ENCODE measurements around the gene TMEM92. TPM values are rescaled to one million over a fixed set of nuclear protein-coding genes. Genes with fewer than 3 reads are reported as not detected.

The TMEM92 gene
- total RNA-seq, 2 donors from 2014 or later: 0.51 TPM; not detected in 1

DNA sequence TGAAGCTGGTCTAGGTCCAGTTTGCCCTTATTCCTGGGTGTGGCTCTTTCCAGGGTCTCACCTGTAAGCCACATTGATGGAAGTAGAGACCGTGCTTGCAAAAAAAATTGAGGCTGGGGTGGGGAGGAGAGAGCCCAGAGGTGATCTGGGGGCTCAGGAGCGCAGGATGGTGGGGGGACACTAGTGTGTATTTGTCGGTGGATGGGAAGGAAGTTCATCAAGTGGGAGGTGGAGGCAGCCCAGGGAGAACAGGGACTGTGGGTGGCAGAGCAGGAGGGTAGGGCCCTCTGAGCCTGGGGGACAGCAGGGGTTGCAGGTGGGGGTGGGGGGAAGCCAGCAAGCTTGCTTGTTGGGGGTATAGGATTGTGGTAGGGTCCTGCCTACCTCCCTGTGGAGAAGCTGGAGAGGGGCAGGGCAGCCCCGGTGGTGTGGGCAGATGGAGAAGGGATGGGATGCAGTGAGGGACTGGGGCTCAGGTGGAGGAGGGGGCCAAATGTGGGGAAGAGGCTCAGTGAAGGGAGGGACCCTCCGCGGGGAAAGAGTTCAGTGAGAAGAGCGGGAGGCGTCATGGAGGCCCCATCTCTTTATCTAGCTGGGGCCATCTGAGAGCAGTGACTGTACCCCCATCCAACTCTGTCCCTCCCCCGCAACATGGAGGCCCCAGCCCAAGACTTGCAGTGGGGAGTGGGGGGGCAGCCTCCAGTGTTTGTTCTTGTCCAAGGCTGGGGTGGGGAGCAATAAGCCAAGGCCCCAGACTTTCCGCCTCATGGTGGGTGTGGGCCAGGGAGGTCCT, 17.2 kb upstream of the TMEM92 start:
- Mint-ChIP-seq H3K4me1 (ENCODE audit: low read depth) (no peaks in the 10 kb centered on the region), H3K27me3 (ENCODE audit: low read depth) (peaks cover 12% of the 10 kb centered on the region), H3K27ac (no peak overlapping the region), H3K36me3 (ENCODE audit: insufficient read depth in 2 of 2) (no peaks in the 10 kb centered on the region), H3K9me3 (no peaks in the 10 kb centered on the region), H3K4me3 (no peak overlapping the region)
- DNase-seq (no peak), ATAC-seq (replicated peaks in 1 of 2) (no peak)

DNA sequence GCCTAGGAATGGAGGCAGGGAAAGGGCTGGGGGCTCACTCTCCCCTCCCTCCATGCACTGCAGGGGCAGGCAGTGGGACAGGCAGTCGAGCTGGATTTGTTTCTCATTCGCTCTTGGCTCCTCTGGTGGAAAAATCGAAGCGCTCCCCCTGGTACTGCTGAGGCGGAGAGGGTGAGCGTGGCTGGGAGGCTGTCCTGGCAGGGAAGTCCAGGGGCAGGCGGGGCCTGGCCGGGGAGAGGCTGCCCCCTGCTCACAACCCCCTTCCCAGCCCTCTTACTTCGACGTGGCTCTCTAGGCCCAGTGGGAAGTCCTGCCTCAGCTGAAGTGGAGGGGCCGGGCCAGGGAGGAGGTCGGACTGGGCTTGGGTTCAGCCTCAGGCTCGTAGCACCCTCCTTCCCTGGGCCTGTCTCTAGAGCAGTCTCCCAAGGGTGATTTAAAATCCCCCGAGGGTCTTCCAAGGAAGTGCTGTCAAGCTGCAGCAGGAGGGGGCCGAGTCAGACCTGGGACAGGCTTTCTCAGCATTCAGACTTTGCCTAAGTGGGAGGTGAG, 16.5 kb upstream of the TMEM92 start:
- peaks cover 12% of the 10 kb centered on the region for H3K27me3 Mint-ChIP-seq (ENCODE audit: low read depth)
- H3K9me3 Mint-ChIP-seq: no peaks in the 10 kb centered on the region
- H3K4me1 Mint-ChIP-seq (ENCODE audit: low read depth): no peaks in the 10 kb centered on the region
- ATAC-seq (replicated peaks in 1 of 2) (no peak), DNase-seq (no peak)
- H3K4me3 Mint-ChIP-seq: no peak overlapping the region
- no peaks in the 10 kb centered on the region for H3K36me3 Mint-ChIP-seq (ENCODE audit: insufficient read depth in 2 of 2)
- no peak overlapping the region for H3K27ac Mint-ChIP-seq

DNA sequence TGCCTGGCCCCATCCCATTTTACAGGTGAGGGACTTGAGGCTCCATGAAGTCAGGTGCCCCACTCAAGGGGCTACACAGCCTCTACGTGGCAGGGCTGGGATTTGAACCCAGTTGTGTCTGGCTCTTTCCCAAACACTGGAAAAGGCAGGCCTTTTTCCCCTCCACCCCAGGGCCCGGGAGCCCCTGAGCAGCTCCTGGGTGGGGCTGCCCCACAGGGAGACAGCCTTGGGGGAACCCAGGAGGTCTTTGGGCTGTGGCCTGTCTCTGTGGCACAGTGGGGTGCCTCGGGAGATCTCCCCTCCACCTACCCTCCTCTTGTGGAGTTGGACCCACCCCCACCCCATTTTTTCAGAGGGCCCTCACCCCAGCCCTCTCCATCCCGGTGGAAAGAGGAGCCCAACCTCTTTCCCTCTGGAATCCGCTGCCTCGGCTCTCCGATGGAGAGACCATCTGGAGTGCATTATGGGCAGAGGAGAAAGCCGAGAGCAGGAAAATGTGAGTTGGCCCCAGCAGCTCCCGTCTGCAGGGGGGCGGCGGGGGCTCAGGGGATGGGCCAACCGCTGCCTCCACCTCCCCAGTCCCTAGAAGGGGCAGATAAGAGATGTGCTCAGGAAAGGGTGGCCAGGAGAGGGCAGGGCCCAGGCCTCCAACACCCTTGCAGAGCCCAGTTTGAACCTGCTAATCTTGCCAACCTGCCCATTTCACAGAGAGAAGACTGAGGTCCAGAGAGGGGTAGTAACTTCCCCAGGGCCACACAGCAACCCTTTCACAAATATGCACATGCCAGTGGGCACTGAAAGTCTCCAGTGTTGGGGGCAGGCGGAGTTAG, 15.4 kb upstream of the TMEM92 start:
- Mint-ChIP-seq H3K4me3 (no peak overlapping the region), H3K4me1 (ENCODE audit: low read depth) (no peaks in the 10 kb centered on the region), H3K27me3 (ENCODE audit: low read depth) (peaks cover 18% of the 10 kb centered on the region), H3K27ac (no peak overlapping the region), H3K36me3 (ENCODE audit: insufficient read depth in 2 of 2) (no peaks in the 10 kb centered on the region), H3K9me3 (no peaks in the 10 kb centered on the region)
- DNase-seq: no peak
- no peak for ATAC-seq (replicated peaks in 1 of 2)

DNA sequence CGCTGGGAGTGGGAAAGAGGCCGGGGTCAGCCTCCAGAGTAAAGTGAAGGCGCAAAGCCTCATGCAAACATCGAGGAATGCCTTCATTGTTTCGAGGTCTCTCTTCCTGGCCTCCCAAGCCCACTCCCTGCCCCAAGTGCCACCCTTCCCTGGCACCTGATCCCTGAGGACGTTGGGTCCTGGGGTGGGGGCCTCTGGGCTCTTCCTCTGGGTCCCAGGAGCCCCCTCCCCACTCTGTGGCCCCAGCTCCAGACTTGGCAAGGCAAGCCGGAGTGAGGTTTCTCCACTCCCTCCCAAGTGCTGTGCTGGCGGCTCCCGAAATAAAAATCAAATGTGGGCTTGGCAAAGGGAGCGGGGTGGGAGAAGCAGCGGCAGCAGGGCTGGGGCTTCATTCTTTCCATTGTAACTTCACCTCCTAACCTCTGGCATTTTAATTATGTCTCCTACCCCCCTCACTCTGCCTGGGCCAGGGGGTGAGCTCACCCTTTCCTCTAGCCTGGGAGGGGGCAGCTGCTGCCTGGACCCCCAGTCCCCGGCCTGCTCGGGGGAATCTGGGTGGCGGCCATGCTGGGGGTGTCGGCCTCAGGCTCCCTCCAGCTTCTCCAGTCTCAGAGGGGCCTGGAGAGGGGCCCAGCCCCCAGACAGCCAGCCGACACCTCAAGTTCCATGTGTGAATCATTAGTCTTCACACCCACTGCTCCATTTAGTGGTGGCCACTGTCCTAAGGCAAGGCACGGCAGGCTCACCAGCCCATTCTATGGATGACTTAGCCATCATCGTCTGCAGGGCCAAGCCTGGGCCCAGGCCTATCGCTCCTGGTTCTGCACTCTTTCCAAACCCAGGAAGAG, 14.6 kb upstream of the TMEM92 start:
- no peaks in the 10 kb centered on the region for H3K36me3 Mint-ChIP-seq (ENCODE audit: insufficient read depth in 2 of 2)
- H3K27me3 Mint-ChIP-seq (ENCODE audit: low read depth): peaks cover 22% of the 10 kb centered on the region
- no peaks in the 10 kb centered on the region for H3K9me3 Mint-ChIP-seq
- H3K4me3 Mint-ChIP-seq: no peak overlapping the region
- DNase-seq: no peak
- no peak for ATAC-seq (replicated peaks in 1 of 2)
- no peaks in the 10 kb centered on the region for H3K4me1 Mint-ChIP-seq (ENCODE audit: low read depth)
- no peak overlapping the region for H3K27ac Mint-ChIP-seq

DNA sequence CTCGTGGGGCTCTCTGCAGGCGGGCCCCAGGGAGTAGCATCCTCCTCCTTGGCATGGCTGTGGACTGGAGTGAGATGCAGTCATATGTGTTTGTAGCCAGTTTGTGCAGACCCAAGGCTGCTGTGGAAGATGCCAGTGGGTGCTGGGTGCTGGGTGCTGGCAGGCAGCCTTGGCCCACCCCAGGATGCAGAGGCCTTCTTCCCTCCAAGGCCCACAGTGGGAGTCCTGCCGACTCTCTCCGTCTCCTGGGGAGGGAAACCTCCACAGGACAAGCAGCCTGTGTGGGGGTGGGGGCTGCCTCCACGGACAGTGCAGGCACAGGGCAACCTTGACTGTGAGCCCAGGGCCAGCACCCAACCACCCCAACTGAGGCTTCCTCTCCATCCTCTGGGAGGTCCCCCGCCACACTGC, 13.8 kb upstream of the TMEM92 start:
- no peak for DNase-seq

DNA sequence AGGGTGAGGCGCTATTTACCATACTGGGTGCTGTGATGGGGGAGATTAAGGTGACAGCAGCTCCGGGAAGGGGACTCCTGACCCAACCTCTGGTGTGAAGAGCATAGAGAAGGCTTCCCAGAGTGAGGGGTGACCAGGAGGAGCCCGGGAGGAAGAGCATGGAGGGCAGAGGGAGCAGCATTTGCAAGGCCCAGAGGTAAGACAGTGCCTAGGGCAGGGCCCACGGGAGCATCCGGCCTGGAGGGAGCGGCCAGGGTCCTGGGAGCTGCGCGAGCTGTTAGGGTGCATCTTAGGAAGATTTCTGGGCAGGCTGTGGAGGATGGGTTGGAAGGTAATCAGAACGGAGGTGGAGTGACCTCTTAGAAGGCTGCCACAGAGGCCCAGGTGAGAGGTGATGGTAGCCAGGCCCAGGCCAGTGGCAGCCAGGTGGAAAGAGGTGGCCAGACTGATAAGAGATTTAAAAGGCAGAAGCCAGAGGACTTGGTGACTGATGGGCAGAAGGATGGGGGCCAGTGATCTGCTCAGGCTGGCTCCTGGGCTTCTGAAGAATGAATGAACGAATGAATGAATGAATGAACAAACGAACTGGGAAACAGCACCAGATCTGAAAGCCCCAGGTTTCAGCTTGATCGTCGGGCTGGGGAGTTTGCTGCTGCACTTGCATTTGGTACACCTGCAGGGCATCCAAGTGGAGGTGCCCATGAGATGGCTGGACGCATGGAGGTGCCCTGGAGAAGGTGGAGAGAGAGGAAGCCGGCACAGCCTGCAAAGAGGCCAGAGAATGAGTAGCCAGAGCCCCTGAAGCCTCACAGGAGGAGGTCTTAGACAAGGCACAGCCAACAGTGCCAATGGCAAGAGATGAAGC, 13.0 kb upstream of the TMEM92 start:
- Mint-ChIP-seq H3K27ac (no peak overlapping the region), H3K27me3 (ENCODE audit: low read depth) (peaks cover 16% of the 10 kb centered on the region), H3K36me3 (ENCODE audit: insufficient read depth in 2 of 2) (no peaks in the 10 kb centered on the region), H3K9me3 (no peaks in the 10 kb centered on the region), H3K4me3 (no peak overlapping the region), H3K4me1 (ENCODE audit: low read depth) (no peaks in the 10 kb centered on the region)
- no peak for ATAC-seq (replicated peaks in 1 of 2)
- no peak for DNase-seq

More for the DNA sequence above, 13.8 kb upstream of the TMEM92 start:
- Mint-ChIP-seq H3K36me3 (ENCODE audit: insufficient read depth in 2 of 2) (no peaks in the 10 kb centered on the region), H3K9me3 (no peaks in the 10 kb centered on the region), H3K27me3 (ENCODE audit: low read depth) (peaks cover 22% of the 10 kb centered on the region), H3K4me3 (no peak overlapping the region), H3K27ac (no peak overlapping the region), H3K4me1 (ENCODE audit: low read depth) (no peaks in the 10 kb centered on the region)
- no peak for ATAC-seq (replicated peaks in 1 of 2)

DNA sequence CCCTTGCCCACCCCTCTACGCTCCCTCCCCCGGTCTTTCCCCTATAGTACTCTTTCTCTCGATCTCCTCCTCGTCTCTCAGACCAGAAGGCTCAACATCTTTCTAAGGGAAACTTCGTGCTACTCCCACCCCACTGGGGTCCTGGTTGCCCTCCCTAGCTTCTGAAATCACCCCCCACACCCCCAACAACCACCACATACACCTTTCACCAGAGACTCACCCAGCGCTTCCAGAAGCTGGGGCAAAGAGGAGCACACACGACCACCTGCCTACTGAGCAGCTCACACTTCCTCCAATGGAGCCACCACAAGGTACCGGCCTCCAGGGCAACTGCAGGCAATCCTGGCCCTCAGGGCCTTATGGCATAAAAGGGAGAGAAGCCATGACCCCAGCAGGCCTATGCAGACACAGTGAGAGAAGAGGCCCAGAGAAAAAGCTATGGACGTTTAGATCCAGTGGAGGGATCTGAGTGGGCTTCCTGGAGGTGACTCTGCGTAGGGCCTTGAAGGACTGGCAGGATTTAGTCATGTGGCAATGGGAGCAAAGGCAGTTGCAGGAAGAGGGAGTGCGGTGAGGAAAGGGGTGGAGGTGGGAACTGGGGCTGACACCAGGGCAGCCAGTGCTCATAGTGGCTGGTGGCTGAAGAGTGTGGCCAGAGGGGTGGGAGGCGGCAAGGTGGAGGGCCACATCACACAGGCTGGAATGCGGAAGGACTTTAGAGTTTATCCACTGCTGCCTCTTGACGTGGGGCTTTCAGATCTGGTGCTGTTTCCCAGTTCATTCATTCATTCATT, 12.1 kb upstream of the TMEM92 start:
- H3K9me3 Mint-ChIP-seq: no peaks in the 10 kb centered on the region
- H3K27ac Mint-ChIP-seq: no peak overlapping the region
- H3K4me1 Mint-ChIP-seq (ENCODE audit: low read depth): no peaks in the 10 kb centered on the region
- peaks cover 10% of the 10 kb centered on the region for H3K27me3 Mint-ChIP-seq (ENCODE audit: low read depth)
- no peak overlapping the region for H3K4me3 Mint-ChIP-seq
- DNase-seq (no peak), ATAC-seq (replicated peaks in 1 of 2) (no peak)
- no peaks in the 10 kb centered on the region for H3K36me3 Mint-ChIP-seq (ENCODE audit: insufficient read depth in 2 of 2)

DNA sequence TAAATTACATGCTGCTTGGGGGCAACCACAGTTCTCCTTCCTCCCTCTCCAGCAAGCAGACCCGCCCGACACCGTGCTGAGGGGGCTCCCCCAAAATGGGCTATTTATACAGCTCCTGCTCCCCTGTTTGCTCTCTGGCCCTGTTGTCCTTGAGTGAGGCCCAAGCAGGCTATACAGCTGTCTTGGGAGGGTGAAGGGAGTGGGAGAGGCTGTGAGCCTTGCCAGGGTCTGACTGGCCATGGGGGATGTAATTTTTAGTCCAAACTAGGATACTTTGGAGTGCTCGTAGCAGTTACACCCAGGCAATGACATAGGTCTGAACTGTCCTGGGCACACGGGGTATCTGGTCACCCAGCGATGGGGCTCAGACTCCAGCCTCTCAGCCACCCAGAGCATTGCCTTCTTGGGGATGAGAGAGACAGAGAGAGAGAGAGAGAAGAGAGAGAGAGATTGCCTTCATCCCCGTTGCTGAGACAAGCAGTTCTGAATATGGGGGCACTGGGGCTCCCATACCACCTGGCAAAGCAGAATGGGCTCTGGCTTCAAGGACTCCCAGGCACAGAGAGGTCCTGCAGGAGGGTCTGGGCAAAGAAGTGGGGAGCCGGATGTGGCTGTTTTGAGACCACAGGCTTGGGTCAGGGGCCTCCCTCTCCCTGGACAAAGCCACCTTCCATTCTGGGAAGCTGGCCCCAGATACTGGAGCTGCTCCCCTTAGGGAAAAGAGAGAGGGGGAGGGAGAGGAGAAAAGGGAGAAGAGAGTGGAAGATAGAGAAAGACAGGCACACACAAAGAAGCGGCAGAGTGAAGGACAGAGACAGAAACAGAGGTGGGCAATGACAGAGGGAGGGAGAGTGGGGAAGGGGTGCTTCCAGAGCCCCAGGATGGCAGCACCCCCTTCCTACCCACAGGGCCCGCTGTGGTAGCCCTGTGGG, 10.7 kb upstream of the TMEM92 start:
- Mint-ChIP-seq H3K36me3 (ENCODE audit: insufficient read depth in 2 of 2) (no peaks in the 10 kb centered on the region), H3K27ac (no peak overlapping the region), H3K4me1 (ENCODE audit: low read depth) (peaks cover under 1% of the 10 kb centered on the region), H3K27me3 (ENCODE audit: low read depth) (peaks cover 10% of the 10 kb centered on the region), H3K4me3 (no peak overlapping the region), H3K9me3 (no peaks in the 10 kb centered on the region)
- no peak for DNase-seq
- ATAC-seq (replicated peaks in 1 of 2): no peak

DNA sequence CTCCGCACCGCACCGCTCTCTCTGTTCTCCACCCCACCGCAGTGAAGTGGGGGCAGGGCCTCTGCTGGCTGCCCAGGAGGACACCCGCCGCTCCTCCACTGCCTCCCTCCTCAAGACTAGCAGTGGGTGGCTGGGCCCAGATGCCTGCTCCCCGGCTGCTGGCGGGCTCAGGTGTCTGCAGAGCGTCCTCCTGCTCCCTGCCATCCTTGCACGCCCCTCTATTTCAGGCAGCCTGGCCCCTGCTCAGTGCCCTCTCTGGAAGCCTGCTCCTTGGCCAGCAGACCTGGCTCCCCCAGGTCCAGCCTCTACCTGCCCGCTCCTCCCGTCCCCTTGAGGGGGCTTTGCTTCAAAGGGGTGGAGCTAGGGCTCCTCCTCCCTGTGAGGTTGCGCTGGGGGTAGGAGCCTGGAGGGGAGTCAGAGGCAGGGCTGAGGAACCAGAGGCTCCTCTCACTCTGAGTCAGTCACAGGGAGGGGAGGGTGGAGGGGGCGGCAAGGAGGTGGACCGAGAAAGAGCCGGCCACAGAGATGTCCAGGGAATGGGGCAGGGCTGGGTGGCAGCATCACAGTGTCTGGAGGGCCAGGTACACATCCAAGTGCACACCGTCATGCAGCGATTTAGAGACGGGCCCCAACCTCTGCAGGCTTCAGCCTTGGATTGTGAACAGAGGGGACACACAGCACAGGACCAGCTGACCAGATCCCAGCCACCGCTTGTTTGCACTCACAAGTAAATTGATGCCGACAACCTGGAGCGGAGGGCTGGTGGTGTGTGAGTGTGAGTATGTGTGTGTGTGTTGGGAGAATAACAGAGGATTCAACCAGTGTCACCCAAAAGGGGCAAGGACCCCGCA, 9.8 kb upstream of the TMEM92 start:
- no peaks in the 10 kb centered on the region for H3K9me3 Mint-ChIP-seq
- H3K27me3 Mint-ChIP-seq (ENCODE audit: low read depth): peaks cover 10% of the 10 kb centered on the region
- H3K4me3 Mint-ChIP-seq: no peak overlapping the region
- H3K36me3 Mint-ChIP-seq (ENCODE audit: insufficient read depth in 2 of 2): no peaks in the 10 kb centered on the region
- H3K27ac Mint-ChIP-seq: no peak overlapping the region
- ATAC-seq (replicated peaks in 1 of 2): no peak
- no peak for DNase-seq
- H3K4me1 Mint-ChIP-seq (ENCODE audit: low read depth): peaks cover 6% of the 10 kb centered on the region

DNA sequence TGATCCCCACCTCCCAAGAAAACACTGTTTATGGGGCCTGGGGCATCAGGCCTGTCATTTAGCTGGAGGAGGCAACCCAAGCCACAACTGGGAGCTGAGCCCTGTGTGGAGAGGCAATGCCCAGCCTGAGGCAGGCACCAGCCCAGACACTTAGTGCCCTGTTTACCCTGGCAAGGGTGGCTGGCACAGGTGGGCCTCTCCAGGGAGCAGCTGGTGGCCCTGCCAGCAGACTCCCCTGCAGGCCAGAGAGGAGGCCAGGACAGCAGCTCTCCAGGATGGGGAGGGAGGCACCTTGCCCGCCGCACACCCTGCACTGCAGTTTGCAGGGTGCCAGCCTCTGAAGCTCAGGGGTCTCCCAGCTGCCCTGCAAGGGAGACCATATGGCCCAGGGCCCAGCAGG, 9.1 kb upstream of the TMEM92 start:
- Mint-ChIP-seq H3K27me3 (ENCODE audit: low read depth) (peaks cover 10% of the 10 kb centered on the region), H3K9me3 (no peaks in the 10 kb centered on the region), H3K4me3 (no peak overlapping the region), H3K4me1 (ENCODE audit: low read depth) (peaks cover 6% of the 10 kb centered on the region), H3K36me3 (ENCODE audit: insufficient read depth in 2 of 2) (no peaks in the 10 kb centered on the region), H3K27ac (no peak overlapping the region)
- DNase-seq (no peak), ATAC-seq (replicated peaks in 1 of 2) (no peak)
